NCI-H128 (cell line): ENCODE results near the gene NPC1.
"Not testable (repeated sequence)": the region's sequence is repeated elsewhere in the genome, so short reads cannot be mapped to it uniquely, and the experiment has no call there.

Experiments
- DNase-seq: peaks from one replicate; lab custom pipeline; 2025; ENCODE audit not compliant: unreplicated experiment; lab: John Stamatoyannopoulos, UW

Gene NPC1

GRCh38 chr18:23526501-23527063 is 59.7 kb downstream of the NPC1 start:
- no peak for DNase-seq

GRCh38 chr18:23524213-23524707 is 62.0 kb downstream of the NPC1 start:
- DNase-seq, result no peak

DNA sequence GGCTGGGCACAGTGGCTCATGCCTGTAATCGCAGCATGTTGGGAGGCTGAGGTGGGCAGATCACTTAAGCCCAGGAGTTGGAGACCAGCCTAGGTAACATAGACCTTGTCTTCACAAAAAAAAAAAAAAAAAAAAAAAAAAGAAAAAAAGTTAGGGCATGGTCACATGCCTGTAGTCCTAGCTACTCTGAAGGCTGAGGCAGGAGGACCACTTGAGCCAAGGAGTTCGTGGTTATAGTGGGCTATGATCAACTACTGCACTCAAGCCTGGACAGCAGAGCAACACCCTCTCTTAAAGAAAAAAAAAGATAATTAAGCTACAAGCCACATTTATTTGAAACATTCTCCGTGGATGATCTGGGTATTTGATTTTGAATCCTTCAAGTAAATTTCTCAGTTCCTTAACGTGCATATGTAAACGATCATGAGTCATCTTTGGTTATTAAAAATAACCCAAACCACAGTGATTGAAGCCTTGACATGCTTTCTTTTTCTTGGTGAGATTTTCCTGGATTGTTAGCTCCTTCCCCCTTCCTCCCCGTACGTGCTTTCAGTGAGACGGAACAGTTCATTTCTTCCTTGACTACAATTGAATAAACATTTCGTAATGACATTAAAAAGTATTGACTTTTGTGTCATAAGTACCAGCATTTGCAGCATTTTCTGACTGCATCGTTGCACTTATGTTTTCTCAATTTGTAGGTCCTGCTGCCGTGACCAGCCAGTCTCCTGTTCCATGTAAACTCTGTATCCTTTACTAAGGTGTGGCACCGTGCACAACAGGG is 62.7 kb downstream of the NPC1 start:
- DNase-seq, result no peak

GRCh38 chr18:23521907-23522306 is 64.4 kb downstream of the NPC1 start:
- no peak for DNase-seq

- no peak for DNase-seq
Measured at GRCh38 chr18:23521271-23521670, 65.0 kb downstream of the NPC1 start.

GRCh38 chr18:23519734-23520133 is 66.6 kb downstream of the NPC1 start:
- no peak for DNase-seq

DNA sequence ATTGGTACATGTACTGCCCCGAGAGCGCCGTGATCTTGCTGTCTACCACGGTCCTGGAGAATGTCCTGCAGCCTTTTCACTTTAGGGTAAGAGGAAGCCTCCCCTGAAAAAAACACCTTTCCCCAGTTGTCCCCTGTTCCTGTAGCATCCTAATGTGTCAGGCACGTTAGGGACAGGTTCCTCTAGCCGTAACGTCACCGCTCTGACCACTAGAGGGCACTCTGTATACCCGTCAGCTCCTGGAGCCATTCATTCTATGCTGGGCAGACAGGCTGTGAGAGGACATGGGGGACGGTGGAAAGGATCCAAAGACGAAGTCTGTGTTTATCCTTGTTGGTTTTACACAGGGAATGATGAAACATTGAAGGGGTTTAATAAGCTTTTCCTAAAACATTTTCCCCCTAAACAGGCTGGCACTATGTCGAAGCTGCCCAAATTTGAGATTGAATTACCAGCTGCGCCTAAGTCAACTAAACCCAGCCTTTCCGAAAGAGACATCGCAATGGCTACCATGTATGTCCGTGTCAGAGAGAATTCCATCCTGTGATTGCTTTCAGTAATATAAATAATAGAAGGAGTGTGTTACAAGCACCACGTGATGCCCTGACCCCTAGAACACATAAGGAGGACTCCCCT is 70.3 kb downstream of the NPC1 start:
- DNase-seq, result peak; percentile 74

- DNase-seq, result no peak
Measured at GRCh38 chr18:23512641-23513040, 73.7 kb downstream of the NPC1 start.

DNA sequence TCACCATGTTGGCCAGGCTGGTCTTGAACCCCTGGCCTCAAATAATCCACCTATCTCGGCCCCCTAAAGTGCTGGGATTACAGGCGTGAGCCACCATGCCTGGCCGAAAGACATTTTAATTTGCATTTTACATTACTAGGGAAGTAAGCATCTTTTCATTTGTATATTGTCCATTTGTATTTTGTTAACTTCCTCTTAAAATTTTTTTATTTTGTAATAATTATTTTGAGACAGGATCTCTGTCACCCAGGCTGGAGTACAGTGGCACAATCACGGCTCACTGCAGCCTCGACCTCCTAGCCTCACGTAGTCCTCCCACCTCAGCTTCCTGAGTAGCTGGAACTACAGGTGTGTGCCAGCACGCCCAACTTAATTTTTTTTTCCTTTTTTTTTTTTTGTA is 74.1 kb downstream of the NPC1 start:
- not testable (repeated sequence) for DNase-seq

GRCh38 chr18:23510923-23511322 is 75.4 kb downstream of the NPC1 start:
- DNase-seq, result not testable (repeated sequence)

- no peak for DNase-seq
Measured at GRCh38 chr18:23506393-23506792, 79.9 kb downstream of the NPC1 start.

- DNase-seq, result no peak
Measured at GRCh38 chr18:23504720-23505119, 81.6 kb downstream of the NPC1 start.

GRCh38 chr18:23503963-23504344 is 82.4 kb downstream of the NPC1 start:
- no peak for DNase-seq

DNA sequence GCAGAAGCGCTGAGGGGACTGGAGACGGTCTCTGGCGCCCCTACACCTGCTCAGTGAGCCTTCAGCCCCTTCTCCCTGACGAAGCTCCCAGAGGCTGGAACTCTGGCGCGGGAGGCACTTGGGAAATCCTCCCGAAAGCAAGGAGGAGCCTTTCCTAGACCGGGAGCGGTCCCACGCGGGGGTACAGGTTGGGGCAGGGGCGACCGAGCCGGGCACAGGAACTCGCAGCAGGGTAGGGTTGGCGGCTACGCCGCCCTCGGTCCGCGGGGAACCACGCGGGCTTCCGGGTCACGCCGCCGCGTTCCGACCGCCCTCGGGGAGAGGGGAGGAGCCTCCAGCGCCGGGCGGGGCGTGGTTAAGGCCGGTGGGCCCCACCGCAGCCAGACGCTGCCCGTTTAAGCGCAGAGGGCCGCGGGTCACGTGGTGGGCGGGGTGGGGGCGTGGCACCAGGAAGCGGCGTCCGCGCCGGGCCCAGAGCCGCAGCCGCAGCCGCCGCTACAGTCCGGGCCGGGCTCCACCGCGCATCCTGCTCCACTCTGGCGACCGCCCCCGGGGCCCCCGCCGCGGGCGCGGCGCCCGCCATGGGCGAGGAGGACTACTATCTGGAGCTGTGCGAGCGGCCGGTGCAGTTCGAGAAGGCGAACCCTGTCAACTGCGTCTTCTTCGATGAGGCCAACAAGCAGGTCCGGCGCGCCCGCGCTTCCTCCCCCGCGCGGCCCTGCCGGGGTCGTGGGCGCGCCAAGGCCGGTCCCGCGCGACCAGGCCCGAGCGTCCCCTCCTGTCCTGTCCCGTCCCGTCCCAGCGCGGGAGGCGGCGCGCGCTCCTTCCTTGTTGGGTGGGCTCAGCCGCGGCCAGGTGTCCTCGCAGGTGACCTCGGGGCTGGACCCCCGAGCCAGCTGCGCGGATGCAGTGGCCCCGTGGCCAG is 83.0 kb downstream of the NPC1 start, which contains the start of gene RMC1:
TSS of gene RMC1 (plus strand) at position 474 of the 925 bp plus-strand sequence. CDS start at position 582, 108 bp downstream.
- peak; percentile 89 for DNase-seq

- DNase-seq, result no peak
Measured at GRCh38 chr18:23502516-23503037, 83.7 kb downstream of the NPC1 start.

DNA sequence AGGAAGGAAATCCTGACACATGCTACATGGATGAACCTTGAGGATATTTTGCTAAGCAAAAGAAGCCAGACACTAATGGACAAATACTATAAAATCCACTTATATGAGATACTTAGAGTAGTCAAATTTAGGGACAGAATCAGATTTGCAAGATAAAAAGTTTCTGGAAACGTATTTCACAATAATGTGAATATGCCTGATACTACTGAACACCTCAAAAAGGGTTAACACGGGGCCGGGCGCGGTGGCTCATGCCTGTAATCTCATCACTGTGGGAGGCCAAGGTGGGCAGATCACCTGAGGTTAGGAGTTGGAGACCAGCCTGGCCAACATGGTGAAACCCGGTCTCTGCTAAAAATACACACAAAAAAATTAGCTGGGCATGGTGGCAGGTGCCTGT is 84.7 kb downstream of the NPC1 start:
- DNase-seq, result no peak

DNA sequence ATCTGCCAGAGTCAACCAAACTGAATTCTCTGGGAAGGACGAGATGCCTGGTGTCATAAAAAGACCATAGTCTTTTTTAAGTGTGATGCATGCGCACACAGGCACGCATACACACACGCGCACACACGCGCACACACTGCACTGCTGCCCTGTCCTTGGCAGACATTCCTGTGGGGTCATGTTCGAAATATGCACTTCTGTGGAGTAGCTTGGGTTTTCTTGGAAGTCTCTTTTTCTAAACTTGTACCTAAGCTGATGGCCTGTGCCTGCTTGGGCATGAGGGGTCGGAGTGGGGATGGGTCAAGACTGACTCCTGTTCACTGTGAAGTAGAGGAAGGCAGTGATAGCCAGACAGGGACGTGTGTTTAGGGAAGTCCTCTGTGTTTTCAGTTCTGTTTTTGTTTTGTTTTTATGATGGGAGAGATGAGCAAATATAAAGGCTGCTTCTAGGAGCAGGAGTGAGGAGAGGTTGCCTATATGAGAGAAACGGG is 87.0 kb downstream of the NPC1 start:
- DNase-seq, result no peak

GRCh38 chr18:23498877-23499276 is 87.4 kb downstream of the NPC1 start:
- peak; percentile 40 for DNase-seq

DNA sequence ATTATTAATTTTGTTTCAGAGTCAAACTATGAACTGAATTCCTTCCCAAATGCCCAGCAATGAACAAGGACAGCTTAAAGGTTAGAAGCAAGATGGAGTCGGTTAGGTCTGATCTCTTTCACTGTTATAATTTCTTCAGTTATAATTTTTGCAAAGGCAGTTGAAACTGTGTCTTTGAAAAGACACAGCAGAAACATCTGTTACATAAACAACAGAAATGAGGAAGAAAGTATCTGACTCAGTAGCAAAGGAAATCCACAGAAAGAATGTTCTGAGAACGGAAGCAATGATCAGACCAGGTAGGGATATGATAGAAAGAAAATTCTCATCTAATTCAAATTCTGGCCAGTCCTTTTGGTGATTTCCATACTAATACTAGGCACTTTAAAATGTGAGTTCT is 88.2 kb downstream of the NPC1 start:
- DNase-seq, result no peak

GRCh38 chr18:23495723-23496440 is 90.4 kb downstream of the NPC1 start:
- DNase-seq, result no peak
